OCI-LY1 (cell line): ENCODE data around the gene PCNT.

Experiments
- EZH2 ChIP-seq: fragments of 200-600 bp; sonication (generic), shearing (Covaris generic); IDR thresholded peaks from 2 replicates; pipeline ENCODE4 v1.8.0; 2017; ENCODE audit warnings: borderline replicate concordance, mixed run types, mild to moderate bottlenecking, antibody characterized with exemption, low read length, moderate library complexity, mixed read lengths
- TF ChIP-seq, protein P1 (sequence below): fragments of 200-600 bp; sonication (generic), shearing (Covaris generic); IDR thresholded peaks from 2 replicates; pipeline ENCODE4 v1.5.1; 2017; ENCODE audit warnings: mild to moderate bottlenecking, antibody characterized with exemption, low read length, moderate library complexity, mixed read lengths

DNA sequence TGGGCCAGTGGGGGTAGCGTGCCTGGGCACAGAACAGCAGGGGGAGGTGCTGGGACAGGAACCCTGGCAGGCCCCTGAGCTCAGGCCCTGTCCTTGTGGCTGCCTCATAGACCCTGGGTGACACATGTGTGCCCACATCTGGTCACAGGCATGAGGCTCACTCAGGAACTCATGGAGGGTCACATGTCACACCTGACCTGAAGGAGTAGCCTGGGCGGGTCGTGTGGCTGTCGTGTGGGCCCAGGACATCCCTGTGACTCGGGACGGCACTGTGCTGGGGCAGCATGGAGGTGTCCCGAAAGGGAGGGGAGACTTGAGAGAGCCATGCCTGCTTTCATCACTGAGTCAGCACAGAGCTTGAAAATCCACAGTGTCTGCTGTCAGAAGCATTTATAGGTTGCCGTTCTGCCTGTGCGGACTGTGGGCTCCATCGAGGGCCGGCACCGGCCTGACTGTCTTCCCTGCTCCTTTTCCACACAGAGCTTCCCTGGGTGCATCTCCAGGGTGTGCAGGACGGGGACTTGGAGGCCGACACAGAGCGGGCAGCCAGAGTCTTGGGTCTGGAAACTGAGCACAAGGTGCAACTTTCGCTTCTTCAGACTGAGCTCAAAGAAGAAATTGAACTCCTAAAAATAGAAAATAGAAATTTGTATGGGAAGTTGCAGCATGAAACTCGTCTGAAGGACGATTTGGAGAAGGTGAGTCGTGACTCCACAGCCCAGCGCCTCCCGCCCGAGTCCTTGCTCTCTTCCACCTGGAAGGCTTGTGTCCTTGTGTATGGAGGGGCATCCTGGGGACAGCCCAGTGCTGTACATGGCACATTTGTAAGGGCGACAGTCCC, 32.8 kb downstream of the PCNT start:
- TF ChIP-seq, protein P1, sequence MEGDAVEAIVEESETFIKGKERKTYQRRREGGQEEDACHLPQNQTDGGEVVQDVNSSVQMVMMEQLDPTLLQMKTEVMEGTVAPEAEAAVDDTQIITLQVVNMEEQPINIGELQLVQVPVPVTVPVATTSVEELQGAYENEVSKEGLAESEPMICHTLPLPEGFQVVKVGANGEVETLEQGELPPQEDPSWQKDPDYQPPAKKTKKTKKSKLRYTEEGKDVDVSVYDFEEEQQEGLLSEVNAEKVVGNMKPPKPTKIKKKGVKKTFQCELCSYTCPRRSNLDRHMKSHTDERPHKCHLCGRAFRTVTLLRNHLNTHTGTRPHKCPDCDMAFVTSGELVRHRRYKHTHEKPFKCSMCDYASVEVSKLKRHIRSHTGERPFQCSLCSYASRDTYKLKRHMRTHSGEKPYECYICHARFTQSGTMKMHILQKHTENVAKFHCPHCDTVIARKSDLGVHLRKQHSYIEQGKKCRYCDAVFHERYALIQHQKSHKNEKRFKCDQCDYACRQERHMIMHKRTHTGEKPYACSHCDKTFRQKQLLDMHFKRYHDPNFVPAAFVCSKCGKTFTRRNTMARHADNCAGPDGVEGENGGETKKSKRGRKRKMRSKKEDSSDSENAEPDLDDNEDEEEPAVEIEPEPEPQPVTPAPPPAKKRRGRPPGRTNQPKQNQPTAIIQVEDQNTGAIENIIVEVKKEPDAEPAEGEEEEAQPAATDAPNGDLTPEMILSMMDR: no peak
- TF ChIP-seq EZH2: no peak
